Middle frontal gyrus (tissue), 1 donor: ENCODE results near the gene MEG3.

Source experiments
- DNase-seq: peaks from one replicate; pipeline ENCODE4 v3.0.0-alpha.2; 2015; ENCODE audit warnings: low spot score; ENCODE audit errors: extremely low spot score

The MEG3 gene

GRCh38 chr14:100895411-100895810 is 69.5 kb downstream of the MEG3 start:
- DNase-seq, result no peak

GRCh38 chr14:100896369-100897060 is 70.6 kb downstream of the MEG3 start:
- no peak for DNase-seq

GRCh38 chr14:100898465-100898864 is 72.5 kb downstream of the MEG3 start:
- no peak for DNase-seq

- no peak for DNase-seq
Measured at GRCh38 chr14:100898935-100899883, 73.3 kb downstream of the MEG3 start.

- DNase-seq, result no peak
Measured at GRCh38 chr14:100899884-100900771, 74.2 kb downstream of the MEG3 start.

GRCh38 chr14:100900837-100901390 is 75.0 kb downstream of the MEG3 start:
- DNase-seq, result no peak

GRCh38 chr14:100901391-100902183 is 75.7 kb downstream of the MEG3 start:
- no peak for DNase-seq

GRCh38 chr14:100902295-100903133 is 76.6 kb downstream of the MEG3 start:
- no peak for DNase-seq

GRCh38 chr14:100903134-100903468 is 77.2 kb downstream of the MEG3 start:
- no peak for DNase-seq

- no peak for DNase-seq
Measured at GRCh38 chr14:100903672-100904185, 77.8 kb downstream of the MEG3 start, which contains the start of gene RTL1. Gene RTL1 (minus strand): TSS chr14:100903722. CDS start chr14:100884788, 18,934 bp downstream.

GRCh38 chr14:100904307-100905087 is 78.6 kb downstream of the MEG3 start:
- no peak for DNase-seq

GRCh38 chr14:100905166-100905565 is 79.2 kb downstream of the MEG3 start:
- no peak for DNase-seq

GRCh38 chr14:100906420-100906819 is 80.5 kb downstream of the MEG3 start:
- DNase-seq, result no peak

GRCh38 chr14:100907240-100907639 is 81.3 kb downstream of the MEG3 start:
- DNase-seq, result no peak

- no peak for DNase-seq
Measured at GRCh38 chr14:100909439-100909838, 83.5 kb downstream of the MEG3 start.
